ENCODE data around the gene EMX1.
A peak's percentile ranks its signal among the peaks of the same experiment; 100 is the strongest.

The EMX1 gene

DNA sequence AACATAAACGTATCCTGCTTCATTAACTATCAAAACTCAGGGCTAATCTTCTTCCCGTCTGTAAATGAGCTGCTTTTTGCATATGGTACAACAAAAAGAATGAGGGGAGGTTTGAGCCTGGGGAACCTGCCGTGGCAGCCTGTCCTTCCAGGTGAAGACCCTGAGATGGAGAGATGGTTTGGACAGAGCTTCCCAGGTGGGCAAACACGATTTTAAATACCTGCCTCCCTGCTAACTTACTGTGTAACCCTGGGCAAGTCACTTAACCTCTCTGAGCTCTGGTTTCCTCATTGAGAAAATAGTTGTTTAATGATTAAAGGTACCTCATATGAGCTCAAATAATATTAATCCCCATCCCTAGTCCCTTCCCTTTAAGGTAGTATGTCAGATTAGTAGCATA lies 9.0 kb downstream of the EMX1 start:
- DNase-seq: no peak

DNA sequence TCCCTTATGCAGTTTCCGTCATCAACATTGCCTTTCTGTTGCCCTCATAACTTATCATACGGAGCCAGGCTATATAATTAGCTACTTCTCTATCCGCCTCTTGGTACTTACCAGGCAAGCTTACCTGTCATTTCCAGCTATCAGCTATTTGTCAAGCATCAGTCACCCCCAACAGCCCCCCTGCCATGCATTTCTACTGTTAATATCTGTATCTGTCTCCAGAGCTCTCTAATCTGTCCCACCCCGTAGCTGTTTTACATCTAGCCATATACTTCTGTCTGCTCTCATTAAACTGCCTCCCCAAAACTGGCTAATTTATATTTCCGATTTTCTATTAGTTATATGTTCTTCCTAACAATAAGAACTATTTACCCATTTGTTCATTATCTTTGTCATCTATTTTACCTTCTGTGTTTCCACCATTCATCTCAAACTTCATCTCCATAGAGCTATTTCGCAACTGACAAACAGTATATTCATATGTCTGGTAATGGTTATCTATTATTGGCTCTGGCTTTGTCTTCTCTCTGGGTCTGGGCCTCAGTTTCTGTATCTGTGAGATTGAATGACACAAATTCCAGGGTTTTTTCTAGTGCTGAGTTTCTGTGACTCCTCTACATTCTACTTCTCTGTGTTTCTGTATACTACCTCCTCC lies 9.6 kb downstream of the EMX1 start:
- DNase-seq: no peak

DNA sequence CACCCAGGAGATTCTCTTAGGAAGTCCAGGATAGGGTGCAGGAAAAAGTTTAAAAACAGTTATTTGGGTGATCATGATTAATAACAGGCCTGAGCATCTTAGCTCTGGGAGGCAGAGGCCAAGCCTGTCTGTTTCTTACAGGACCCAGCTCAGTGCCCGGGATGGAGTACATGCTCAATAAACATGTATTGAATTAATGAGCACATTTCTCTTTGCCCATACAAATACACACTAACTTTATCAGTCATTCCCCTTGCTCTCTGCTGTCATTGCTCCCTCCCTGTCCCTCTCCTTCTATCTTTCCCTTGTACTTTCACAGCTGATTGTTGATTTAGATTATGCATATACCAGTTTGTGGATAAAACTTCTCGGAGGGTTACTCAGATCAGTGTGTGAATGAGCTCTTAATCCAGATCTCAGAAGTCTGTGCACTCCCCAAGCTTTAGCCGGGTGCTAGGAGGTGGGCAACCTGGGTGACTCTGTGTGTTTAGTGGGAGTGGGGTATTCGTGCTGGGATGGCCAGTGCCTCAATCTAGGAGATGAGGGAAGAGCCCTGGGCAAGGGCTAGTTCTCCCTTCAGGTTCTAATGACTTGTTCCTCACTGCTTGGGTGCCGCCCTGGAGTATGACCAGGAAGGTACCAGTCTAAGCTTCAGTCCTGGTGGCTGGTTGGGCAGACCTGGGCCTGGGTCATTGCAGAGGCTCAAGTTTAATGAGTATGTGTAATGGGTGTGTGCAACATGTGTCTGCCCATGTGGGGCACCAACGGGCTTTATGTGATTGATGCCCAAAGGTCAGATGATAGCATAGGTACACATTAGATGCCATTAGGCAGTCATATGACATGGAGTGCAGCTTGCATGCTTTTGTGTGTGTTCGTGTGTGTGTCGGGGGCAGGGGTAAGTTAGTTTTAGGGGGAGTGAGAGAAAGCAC lies 10.6 kb downstream of the EMX1 start:
- no peak for DNase-seq

DNA sequence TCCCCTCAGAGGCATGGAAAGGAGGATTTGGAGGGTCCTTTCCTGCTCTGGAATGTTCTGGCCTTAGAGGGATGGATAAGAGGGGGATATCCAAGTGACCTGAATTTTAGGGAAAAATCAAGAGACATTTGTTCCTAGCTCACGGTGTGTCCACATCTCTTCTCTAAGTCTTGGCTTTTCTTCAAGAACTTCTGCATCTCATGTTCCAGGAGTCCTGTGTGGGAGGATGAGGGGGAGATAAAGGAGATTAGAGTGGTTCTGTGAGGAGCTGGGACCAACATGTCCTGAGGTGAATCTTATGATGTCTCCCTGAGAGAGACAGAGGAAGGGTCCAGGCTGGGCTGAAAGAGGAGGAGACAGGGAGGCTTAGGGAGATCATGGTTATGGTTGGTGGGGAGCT lies 11.7 kb downstream of the EMX1 start:
- DNase-seq: no peak

DNA sequence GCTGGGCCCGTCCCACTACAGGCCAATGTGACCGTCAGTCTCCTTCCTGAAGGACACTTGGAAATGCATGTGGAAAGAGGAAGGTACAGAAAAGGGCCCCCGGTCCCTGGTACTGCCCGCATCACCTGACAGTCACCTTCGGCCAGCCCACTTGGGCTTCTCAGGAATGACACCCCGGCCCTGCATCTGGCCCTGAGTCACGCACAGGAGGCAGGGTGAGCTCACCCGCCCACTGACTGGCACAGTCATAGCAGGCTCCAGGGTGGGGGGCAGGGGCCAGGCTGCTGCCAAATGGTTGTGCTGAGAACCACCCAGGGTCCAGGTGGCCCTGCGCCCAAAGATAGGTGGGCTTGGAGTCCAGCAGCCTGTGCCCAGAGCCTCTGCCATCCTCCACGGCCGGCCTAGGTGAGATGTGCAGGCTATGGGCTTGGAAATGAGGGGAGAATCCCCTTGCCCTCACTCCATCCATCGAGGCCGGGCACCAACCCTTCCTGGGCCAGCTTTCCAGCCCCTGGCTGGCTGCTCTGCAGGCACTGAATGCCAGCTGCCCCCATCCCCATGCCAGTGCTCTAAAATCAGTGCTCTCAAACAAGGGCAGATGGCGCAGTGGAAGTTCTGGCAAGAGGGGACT lies 14.1 kb downstream of the EMX1 start:
- DNase-seq: no peak

DNA sequence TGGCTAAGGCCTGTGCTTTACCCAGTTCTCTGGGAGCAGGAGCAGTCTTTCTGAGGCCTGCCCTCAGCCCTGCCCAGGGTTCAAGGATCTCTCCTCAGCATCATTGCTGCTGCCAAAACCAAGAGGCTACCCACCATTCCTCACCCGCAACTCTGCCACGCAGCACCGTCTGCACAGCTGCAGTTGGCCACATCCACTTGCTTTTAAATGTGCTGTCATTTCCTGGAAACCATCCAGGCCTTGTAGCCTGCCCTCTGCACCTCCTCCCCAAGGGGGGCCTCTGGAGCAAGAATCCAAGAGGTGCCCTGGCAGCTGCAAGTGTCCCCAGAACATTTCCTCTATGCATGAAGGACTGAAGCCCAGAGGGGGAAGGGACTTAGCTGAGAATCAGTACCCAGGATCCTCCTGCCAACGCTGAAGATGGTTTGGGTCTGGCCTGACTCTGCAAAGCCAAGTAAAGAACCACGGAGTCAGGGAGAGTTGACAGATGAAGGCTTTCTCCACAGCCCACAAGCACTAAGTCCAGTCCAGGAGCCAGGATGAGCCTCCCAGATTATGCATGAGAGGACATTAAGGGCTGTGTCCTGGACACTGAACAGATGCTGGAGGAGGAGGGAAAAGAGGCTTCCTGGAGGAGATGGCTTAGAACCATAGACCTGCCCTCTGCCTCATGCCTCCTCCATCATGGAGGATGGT lies 14.9 kb downstream of the EMX1 start:
- DNase-seq: peak; percentile 25

DNA sequence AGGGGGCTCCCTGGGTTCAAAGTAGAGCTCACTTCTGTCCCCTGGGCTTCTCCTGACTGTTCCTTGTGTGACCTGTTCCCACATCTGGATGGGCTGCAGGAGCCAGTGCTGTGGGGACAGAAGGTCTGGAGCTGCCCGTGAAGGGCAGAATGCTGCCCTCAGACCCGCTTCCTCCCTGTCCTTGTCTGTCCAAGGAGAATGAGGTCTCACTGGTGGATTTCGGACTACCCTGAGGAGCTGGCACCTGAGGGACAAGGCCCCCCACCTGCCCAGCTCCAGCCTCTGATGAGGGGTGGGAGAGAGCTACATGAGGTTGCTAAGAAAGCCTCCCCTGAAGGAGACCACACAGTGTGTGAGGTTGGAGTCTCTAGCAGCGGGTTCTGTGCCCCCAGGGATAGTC lies 15.5 kb downstream of the EMX1 start:
- no peak for DNase-seq

DNA sequence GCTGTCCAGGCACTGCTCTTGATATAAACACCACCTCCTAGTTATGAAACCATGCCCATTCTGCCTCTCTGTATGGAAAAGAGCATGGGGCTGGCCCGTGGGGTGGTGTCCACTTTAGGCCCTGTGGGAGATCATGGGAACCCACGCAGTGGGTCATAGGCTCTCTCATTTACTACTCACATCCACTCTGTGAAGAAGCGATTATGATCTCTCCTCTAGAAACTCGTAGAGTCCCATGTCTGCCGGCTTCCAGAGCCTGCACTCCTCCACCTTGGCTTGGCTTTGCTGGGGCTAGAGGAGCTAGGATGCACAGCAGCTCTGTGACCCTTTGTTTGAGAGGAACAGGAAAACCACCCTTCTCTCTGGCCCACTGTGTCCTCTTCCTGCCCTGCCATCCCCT lies 15.9 kb downstream of the EMX1 start:
- DNase-seq: no peak

DNA sequence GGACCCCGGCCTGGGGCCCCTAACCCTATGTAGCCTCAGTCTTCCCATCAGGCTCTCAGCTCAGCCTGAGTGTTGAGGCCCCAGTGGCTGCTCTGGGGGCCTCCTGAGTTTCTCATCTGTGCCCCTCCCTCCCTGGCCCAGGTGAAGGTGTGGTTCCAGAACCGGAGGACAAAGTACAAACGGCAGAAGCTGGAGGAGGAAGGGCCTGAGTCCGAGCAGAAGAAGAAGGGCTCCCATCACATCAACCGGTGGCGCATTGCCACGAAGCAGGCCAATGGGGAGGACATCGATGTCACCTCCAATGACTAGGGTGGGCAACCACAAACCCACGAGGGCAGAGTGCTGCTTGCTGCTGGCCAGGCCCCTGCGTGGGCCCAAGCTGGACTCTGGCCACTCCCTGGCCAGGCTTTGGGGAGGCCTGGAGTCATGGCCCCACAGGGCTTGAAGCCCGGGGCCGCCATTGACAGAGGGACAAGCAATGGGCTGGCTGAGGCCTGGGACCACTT lies 16.4 kb downstream of the EMX1 start:
- no peak for DNase-seq

DNA sequence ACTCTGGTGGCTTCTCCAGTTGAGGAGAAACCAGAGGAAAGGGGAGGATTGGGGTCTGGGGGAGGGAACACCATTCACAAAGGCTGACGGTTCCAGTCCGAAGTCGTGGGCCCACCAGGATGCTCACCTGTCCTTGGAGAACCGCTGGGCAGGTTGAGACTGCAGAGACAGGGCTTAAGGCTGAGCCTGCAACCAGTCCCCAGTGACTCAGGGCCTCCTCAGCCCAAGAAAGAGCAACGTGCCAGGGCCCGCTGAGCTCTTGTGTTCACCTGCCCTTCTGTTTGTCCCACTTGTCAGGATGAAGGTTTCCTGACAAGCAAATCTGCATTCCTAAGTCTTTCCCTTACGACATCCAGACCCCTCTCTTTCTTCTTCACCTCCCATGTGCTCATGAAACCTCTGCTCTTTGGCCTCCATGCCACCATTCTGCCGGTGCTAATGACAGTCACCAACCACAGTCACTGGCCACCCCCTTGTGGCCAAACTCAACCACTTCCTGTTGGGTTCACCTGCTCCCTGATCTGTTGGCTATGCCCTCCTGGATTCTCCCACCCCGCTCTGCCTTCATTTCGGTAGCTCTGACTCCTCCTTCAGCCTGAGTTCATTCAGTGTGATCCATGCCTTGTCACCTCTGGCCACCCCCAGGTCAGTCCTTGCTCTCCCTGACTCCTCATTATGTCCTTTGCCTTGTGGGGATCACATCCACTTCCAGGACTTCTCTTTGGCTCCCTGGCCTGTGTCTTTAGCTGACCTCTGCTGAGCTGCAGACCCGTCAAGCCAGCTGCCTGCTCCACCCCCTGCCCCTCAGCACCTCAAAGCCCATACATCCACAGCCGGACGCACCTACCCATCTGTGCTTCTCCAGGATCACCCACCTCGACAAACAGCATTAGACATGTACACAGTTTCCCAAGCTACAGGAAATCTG lies 17.6 kb downstream of the EMX1 start:
- DNase-seq: no peak

DNA sequence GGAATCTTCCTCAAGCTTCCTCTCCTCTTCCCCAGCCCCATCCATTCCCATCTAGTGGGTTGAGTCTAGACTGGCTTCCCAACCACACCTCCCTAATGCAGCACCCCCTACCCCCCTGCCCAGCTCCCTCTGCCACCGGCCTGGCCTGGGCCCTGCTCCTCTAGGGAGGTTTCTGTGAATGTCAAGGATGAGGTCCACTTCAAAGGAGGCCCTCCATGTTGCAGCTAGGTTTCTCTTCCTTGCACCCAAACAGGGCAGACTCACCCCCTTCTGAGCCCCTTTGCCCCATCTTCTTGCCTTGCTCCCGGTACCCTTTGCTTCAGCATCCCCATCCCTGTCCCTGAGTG lies 18.3 kb downstream of the EMX1 start:
- DNase-seq: no peak

DNA sequence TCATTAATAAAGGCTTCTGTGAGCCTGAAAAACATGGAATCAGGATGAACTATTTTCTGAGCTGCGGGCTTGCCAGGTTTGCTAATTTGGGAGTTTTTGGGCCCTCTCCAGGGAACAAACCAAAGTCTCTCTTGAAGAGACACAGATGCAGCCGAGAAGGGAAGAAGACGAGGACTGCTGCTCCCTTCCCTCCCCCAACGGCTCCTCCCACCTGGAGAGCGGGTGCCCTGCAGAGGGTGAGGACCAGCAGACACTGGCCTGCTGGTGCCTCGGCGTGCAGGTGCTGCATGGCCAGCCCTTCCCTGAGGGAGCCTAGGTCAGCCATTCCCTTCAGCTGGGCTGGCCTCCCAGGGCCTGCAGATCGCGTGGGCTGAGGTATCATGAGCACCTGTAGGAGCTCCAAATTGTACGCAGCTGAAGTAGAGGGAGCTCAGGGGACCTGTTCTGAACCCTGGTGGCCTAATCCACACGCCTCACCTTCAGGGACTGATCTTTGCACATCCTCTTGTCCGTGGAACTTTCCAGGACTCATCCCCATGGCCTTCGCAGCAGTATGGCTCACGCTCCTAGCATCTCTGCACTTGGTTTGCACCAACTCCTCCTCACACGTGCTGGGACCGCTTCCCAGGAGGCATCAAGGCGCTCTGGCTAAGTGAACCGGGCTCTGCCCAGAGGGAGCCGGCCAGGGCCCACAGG lies 19.5 kb downstream of the EMX1 start:
- DNase-seq: no peak

DNA sequence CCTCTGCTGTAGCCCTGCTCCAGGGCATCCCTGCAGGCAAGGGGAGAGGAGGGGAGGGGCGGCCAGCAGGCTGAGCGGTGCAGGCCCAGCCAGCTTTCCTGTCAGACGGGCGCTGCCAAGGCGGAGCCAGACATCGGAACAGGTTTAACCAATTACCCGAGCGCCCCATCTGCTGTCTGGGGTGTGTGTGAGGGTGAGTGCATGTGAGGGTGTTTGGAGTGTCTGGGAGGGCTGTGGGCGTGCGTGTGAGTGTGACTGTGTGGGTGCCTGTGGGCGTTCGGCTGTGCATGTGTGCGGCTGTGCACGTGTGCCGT lies 20.0 kb downstream of the EMX1 start:
- peak; percentile 81 for DNase-seq

DNA sequence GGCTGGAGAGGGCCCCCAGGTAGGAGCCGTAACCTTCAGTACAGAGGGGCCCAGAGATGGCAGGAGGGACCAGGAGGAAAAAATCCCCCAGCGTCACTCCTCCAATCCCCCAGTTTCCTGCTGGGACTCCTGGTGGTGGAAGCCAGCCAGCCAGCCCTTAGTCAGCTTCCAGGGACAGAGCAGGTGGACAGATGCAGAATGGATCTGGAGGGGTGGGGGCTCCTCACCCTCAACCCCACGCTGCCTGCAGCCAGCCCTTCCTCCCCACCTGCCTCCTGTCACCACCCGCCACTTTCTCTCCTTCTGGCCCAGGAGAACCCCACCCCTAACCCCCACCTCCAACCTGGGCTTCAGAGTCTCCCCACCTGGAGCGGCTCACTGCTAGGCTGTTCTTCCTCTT lies 21.1 kb downstream of the EMX1 start:
- peak; percentile 15 for DNase-seq

DNA sequence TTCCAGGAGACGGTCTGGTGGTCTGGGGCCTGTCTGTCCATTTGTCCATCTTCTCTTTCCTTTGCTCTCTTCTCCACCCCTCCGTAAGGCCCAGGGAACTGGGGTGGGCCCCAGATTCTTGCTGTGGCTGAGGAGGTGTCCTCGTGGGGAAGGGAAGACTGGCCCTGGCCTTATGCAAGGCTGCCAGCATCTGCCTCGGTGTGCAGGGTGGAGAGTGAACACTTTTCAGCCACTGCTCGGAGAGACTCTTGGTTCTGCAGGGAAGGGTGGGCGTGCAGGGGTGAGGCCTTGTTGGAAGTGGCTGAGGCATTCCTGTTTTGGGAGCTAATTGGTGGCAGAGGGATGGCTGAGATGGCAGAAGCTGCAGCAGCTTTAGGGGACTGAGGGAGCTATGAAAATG lies 23.0 kb downstream of the EMX1 start:
- DNase-seq: no peak

DNA sequence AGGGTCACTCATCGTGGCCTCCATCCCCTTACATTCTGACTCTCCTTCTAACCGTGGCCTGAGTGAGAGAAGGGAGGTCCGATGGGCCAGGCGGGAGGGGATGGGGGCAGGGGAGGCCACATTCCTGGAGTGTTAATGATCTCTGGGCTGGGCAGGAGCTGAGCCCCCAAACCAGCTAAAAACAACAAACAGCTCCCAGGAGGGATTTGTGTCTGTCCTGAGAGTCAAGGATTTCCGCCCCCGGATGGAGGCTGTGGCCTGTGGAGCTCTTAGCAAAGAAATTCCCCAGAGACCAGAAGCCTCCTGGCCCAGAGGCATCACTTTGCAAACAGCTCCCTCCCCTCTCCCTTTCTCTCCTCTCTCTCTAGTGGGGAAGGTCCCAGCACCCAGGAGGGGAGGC lies 23.5 kb downstream of the EMX1 start:
- DNase-seq: no peak

DNA sequence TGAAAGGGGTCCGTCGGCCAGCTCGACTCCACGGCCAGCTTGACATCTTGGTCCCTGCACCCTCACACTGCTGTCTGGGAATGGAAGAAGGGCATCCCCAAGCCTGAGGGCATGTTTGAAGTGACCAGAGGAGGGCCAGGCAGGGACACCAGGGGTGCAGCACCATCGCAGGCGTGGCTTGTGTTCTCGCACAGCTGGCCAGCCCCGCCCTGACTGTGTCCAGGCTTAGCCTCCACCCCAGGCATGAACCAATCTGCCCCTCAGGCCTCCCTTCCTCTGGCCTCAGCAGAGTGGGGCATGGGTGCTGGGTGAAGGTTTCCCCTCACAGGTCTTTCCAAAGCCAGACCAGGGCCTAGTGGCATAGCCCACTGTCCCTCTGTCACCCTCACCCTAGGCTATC lies 25.0 kb downstream of the EMX1 start:
- DNase-seq: no peak

DNA sequence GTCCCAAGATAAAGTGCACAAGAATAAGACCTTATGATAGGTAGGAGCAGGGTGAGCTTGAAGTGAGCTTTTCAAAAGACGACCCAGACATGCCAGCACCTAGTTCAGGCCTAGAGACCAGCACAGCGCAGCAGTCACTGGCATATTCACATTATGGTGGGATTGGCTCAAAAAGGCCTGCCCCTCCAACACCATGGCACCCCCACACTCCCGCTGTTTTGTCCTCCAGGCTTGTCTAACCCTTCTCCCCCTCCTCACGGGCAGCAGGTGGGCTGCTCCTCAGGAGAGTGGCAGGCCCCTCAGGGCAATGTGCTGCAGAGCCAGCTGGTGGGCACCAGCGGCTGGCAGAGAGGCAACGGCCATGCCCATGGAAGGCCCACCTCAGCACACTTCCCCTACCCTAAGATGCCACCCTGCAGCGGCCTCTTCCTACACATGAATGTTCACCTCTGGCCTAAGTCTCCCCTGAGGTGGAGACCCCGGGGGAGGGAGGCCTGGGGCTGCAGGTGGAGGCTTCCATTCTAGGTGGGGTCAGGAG lies 25.6 kb downstream of the EMX1 start:
- DNase-seq: no peak

DNA sequence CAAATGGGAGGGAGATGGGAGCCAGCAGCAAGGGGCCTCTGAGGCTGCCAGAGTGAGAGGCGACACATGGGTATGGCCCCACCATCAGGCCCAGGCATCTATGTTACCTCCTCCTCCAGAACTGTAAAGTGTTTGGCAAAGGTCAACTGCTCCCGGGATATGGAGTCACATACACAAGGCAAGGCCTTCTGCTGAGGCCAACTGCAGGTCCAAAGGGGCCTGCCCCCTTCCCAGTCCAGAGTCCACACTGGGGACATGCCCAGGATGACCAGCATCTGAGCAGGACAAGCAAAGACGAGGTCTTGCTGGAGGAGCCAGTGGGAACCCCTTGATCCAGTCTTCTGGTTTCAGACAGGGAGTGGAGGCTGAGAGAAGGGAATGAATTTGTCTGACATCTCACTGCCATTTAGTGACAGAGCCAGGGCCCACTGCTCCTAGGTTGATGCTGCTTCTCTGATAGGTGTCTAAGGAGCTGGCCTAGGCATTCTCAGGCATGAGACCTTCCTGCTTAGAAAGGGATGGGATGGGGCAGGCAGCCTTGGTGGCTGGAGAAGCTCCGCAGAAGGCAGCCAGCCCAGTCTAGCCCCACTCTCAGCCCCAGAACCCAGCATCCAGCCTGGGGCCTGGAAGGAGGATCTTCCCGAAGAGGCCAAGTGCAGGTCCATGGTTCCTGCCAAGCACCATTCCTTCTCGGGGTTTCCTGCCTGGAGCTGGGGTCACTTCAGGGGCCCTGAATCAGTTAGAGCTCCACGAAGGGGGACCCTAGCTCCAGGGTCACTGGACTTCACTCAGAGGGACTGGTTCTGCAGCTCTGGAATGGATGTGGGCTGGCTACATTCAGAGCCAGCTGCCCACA lies 26.4 kb downstream of the EMX1 start:
- no peak for DNase-seq

DNA sequence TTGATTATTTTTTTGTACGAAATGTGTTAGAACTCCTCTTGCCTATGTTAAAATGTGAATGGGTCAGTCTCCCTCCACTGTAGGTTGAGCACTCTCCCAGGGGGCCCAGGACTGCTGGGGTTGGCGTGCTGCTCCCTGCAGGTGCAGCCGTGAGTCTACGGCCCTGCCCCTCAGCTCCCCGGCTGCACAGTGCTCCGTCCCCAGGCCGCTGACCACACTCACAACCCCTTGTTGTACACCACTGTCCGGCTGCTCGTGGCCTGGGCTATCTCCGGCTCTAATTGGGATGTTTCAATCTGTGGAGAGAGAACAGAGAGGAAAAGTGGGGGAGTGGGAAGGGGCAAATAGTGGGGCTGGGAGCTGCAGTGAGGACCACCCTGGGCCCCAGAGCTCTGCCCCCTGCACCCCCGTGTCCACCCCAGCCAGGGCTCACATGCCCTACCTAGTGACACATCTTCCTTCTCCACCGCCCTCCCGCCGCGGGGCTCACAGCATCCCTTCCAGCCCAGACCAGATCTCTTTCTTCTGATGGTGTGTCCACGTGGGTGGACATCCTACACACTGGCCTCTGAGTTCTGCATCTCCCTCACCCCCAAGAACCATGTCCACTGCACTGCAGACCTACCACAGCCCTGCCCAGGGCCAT lies 27.6 kb downstream of the EMX1 start:
- DNase-seq: no peak
